B cell (primary cell): Measurements from ENCODE around the gene KANK3.

Source experiments
- EZH2 ChIP-seq: IDR thresholded peaks from 2 replicates; pipeline ENCODE4 v1.6.1; 2012; ENCODE audit warnings: borderline replicate concordance, low read depth, mild to moderate bottlenecking, moderate library complexity, low read length; ENCODE audit not compliant: insufficient read depth, poor library complexity, severe bottlenecking
- TF ChIP-seq, protein P1 (sequence below): fragments of 200-600 bp; IDR thresholded peaks from one replicate; pipeline ENCODE4 v1.8.0; 2022; ENCODE audit warnings: antibody characterized with exemption, mild to moderate bottlenecking

DNA sequence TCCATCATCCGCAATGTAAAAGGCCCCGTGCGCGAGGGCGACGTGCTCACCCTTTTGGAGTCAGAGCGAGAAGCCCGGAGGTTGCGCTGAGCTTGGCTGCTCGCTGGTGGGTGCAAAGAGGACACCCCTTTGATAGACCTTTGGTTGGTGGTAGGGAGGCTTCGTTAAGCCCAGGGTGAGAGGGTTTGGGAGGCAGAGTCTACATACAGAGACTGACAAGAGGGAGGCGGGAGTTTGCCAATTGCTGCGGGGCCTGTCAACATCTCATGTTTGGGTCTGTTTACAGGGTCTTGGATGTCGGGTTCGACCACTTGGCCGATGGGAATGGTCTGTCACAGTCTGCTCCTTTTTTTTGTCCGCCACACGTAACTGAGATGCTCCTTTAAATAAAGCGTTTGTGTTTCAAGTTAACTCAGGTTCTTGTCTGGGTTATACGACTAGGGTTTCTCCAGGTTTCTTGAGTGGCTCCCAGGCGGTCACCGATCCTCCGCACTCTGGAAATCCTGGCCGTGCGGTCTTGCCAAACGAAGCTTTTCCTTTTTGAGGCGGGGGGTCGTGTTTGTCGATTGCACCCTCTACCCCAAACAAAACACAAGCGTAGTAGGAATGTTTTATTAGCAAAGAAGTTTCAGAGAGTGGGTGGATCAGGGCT lies 20.9 kb downstream of the KANK3 start:
- TF ChIP-seq, protein P1, sequence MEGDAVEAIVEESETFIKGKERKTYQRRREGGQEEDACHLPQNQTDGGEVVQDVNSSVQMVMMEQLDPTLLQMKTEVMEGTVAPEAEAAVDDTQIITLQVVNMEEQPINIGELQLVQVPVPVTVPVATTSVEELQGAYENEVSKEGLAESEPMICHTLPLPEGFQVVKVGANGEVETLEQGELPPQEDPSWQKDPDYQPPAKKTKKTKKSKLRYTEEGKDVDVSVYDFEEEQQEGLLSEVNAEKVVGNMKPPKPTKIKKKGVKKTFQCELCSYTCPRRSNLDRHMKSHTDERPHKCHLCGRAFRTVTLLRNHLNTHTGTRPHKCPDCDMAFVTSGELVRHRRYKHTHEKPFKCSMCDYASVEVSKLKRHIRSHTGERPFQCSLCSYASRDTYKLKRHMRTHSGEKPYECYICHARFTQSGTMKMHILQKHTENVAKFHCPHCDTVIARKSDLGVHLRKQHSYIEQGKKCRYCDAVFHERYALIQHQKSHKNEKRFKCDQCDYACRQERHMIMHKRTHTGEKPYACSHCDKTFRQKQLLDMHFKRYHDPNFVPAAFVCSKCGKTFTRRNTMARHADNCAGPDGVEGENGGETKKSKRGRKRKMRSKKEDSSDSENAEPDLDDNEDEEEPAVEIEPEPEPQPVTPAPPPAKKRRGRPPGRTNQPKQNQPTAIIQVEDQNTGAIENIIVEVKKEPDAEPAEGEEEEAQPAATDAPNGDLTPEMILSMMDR: no peak
- no peak for TF ChIP-seq EZH2
